Sciatic nerve (tissue), 2 donors: ENCODE measurements around the gene SPARC. TPM values are rescaled to one million over a fixed set of nuclear protein-coding genes. Genes with fewer than 3 reads are reported as not detected.

Experiments
- ATAC-seq: fragments of 200-7000 bp; cut with Tn5 transposase; one replicate; pipeline ENCODE4 v1.9.1; 2020; ENCODE audit warnings: mild to moderate bottlenecking, moderate library complexity
- DNase-seq: peaks from one replicate; pipeline ENCODE4 v3.0.0-alpha.2; 2020; ENCODE audit warnings: low spot score
- intact Hi-C: fragments of 100-400 bp; cut with DNase I; formaldehyde crosslinking; loops from one replicate; pipeline ENCODE4 v1.14.2; 2022
- total RNA-seq: library from RNA; stranded (reverse); fragmentation: NEBNext Ultra II Directional; extraction: Animal tissue kit (Norgen Biotek cat#: 25700); gene quantifications from one replicate; pipeline ENCODE4 v1.2.1, GENCODE V29; 2021
- donor health status: DM: no; HTN: no; CAD: no.
- donor health status: DM: no; HTN: no; CAD: no.

The SPARC gene
- total RNA-seq, 1 donor from 2014 or later, result 3,484 TPM

DNA sequence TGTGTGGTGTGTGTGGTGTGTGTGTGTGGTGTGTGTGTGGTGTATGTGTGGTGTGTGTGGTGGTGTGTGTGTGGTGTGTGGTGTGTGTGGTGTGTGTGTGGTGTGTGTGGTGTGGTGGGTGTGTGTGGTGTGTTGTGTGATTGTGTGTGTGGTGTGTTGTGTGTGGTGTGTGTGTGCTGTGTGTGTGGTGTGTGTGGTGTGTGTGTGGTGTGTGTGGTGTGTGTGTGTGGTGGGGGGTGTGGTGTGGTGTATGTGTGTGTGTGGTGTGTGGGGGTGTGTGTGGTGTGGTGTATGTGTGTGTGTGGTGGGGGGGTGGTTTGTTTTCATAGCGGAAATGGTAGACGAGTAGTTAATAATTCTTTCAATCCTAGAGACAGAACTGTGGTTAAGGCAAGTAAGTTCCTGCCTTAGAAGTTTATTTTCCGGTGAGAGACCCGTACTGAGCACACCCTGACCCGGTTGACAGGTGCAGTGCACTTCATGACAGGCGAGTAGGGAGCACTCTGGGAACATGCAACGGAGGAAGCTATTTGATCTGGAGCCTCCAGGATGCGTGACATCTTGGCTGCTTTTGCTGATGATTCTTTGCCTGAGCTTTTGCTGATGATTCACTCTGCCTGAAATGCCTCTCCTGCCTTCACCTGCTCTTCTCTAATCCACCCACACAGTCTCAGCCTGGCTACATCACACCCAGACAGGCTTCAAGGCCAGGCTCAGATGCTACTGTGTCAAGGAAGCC, 73.9 kb downstream of the SPARC start:
- ATAC-seq (no peak), DNase-seq (no peak)
- intact Hi-C loops, result no loop called here

DNA sequence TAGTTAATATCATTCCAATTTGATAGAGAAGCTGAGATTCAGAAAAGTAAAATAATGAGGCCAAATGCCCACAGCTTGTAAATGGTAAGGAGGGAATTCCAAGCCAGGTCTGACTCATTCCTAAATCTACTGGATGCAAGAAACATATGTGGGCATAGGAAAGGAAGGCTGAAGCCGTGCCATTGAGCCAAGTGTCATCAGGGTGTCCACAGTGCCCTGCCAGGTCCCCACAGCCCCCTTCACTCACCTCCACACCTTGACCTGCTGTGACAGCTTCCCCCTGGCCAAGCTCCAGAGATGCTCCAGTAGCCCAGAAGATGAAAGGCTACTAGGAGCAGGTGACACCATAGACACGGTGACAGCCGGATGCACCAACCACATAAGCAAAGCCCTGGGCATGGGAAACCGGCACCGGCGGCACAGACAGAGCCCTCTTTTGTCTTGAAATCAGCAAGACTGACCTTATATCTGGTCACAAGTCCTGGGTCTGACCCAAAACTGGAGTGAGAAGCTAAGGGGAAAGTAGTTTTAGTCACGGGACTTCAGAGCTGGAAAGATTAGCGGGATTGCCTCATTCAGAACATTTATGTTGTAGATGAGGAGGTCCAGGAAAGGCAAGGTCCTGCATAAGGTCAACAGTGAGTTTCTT, 75.5 kb downstream of the SPARC start:
- ATAC-seq, result no peak
- no peak for DNase-seq
- intact Hi-C loops, result no loop called here

Other genes with a start within 250 kb of the SPARC start
- gene SLC36A1, start 239.3 kb downstream of the SPARC start, total RNA-seq, result 24.9 TPM
- 0.40 TPM for gene FAT2, start 95.6 kb downstream of the SPARC start, total RNA-seq
- gene ATOX1, start 71.7 kb upstream of the SPARC start, total RNA-seq, result 47.3 TPM
- 151 TPM for gene G3BP1, start 85.0 kb upstream of the SPARC start, total RNA-seq
- gene GLRA1, start 237.9 kb upstream of the SPARC start, total RNA-seq, result not detected